ENCODE results near the gene RNF126. TPM values are rescaled to one million over a fixed set of nuclear protein-coding genes. Genes with fewer than 3 reads are reported as not detected.
A peak's percentile ranks its signal among the peaks of the same experiment; 100 is the strongest.

The RNF126 gene
- total and polyA plus RNA-seq, 12 donors, result 20.3 to 46.1 (median 25.0) TPM

DNA sequence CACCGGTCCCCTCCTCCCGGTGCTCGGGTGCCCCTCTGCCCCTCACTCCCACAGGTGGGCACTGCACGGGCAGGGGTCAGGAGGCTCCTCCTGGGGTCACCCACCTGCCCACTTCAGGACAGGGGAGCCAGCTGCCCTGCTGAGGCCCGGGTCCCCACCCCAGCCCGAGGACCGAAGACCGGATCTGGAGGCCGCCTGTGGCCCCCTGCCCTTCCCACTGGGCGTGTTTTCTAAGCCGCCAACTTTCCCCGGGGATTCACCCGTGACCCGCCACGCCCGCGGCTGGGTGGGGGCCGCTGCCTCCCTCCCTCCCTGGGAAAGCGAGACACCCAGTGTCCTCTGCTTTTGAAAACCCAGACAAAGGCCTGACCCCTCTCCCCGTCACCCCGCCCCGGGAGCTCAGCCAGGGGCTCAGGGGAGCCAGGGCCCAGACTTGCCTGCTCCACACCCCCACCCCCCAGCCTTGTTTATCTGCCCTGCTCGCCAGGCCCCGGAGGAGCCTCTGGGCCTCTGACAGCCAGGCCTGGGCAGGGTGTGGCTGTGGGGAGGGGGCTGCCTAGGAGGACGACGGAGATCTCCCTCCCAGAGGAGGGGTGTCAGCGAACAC, 47.1 kb upstream of the RNF126 start:
- peak; percentile 67 to 77 for DNase-seq
- Histone ChIP-seq H3K27me3 (peaks cover 0 to 26% (median 0%) of the 10 kb centered on the region in 7 donors), H3K27ac (peak overlapping the region; percentile 80 to 95 (median 89)), H3K4me3 (peak overlapping the region; percentile 44 to 83 (median 70)), H3K36me3 (peaks cover 0 to 4% (median 0%) of the 10 kb centered on the region in 9 donors), H3K9me3 (peaks cover 0 to 10% (median 0%) of the 10 kb centered on the region in 11 donors), H3K4me1 (peaks cover 0 to 29% (median 19%) of the 10 kb centered on the region in 9 donors)
- 22 to 27% methylated on average over 26 to 27 of the region's 27 CpGs for WGBS, 2 donors
- intact Hi-C loops (cut with DNase I), result loop anchor here in 1 of 10 donors (2.0 kb wide), 1 partner anchor 17 kb away; no protein-coding TSS in a partner anchor
- ATAC-seq, result peak; percentile 45 to 72 (median 65)
- TF ChIP-seq CTCF (IDR thresholded peaks at IDR 0.05), result no peak

DNA sequence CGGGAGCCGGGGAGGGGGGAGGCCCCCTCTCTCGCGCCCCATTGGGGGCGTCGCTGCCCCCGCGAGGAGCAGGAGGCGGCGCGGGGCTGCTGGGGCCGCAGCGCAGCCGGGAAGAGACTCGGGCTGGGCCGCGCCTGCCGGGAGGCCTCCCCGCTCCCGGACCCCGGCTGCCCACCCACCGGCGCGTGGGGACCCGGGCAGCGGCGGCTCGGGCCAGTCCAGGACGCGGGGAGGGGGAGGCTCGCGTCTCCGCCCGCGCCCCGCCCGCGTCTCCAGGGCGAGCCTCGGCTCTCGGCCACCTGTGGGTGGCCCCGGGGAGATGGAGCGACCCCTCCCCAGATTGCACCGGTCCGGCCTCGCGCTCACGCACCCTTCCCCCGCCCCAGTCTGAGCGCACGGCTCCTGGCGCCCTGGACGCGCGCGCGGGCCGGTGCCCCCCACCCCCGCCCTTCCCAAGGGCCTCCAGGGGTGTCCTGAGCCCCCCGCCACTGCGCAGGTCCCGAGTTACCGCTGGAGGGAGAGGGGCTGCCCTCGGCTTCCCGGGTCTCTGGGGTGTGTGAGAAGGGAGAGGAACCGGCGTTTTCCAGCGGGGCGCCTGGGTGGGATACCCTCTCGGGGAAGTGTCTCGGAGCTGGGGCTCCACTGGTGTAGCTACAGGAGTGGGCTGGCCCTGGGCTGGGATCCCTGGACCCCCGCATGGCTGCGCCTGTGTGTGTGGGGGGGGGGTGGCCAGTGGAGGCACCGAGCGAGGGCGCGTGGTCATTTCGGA, 46.4 kb upstream of the RNF126 start:
- Histone ChIP-seq H3K4me1 (peaks cover 0 to 29% (median 19%) of the 10 kb centered on the region in 9 donors), H3K36me3 (peaks cover 0 to 4% (median 0%) of the 10 kb centered on the region in 9 donors), H3K27ac (peak overlapping the region; percentile 80 to 95 (median 89)), H3K27me3 (peaks cover 0 to 26% (median 0%) of the 10 kb centered on the region in 7 donors), H3K9me3 (peaks cover 0 to 6% (median 0%) of the 10 kb centered on the region in 11 donors), H3K4me3 (peak overlapping the region; percentile 44 to 83 (median 70))
- intact Hi-C loops (cut with DNase I), result no loop called here
- no peak for DNase-seq
- 2 to 5% methylated on average over 44 to 77 of the region's 78 CpGs for WGBS, 2 donors
- ATAC-seq, result peak; percentile 5 to 43 (median 17)
- no peak for TF ChIP-seq CTCF (IDR thresholded peaks at IDR 0.05)

DNA sequence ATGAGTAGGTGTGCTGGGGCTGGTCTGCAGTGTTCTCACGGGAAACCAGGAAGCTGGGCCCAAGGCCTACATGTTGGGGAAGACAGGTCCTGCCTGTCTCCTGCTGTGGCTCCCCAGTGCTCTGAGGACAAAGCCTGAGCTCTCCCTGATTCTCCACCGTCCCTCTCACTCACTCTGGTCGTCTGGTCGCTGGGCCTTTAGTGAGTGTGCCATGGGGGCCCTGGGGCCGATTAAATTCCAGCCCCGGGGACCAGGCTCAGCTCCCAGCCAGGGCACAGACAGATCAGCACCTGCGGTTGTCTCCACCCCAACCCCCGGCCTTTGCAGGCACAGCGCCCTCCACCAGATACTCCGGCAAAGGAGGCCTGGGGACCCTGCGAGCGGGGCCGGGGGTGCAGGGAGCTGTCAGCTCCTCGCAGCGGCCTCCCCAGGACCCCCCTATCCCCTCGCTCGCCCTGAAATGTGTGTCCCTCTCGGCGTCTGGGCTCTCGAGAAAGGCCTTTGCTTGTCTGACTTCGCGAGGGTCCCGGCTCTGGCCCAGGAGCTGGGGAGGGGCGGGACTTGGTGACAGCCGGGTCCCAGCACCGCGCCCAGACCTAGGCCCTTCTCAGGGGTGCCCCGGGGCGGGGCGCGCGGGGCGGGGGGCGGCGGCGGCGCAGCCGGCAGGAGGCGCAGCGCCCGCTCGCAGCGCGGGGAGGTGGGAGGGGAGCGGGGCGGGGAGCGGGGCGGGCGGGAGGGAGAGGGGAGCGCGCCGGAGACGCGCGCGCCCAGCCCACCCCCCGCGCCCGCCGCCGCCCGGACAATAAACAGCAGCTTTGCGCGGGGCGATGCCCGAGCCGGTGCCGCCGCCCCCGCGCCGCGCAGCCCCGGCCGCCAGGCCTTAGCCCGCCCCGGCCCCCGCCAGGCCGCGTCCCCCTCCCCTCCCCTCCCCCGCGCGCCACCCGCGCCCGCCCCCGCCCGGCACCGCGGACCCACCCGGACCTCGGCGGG, 45.4 kb upstream of the RNF126 start, which contains the start of gene PALM:
Gene PALM, plus strand, starts transcription at position 782 of the 990 bp plus-strand sequence. CDS start 212 bp downstream, outside the sequence.
- intact Hi-C loops (cut with DNase I), result no loop called here
- Histone ChIP-seq H3K4me1 (peaks cover 0 to 34% (median 19%) of the 10 kb centered on the region in 9 donors), H3K36me3 (peaks cover 0 to 4% (median 0%) of the 10 kb centered on the region in 9 donors), H3K27ac (peak within 1 kb of the TSS; percentile 80 to 95 (median 89)), H3K9me3 (peaks cover 0 to 6% (median 0%) of the 10 kb centered on the region in 11 donors), H3K4me3 (peak within 1 kb of the TSS; percentile 44 to 83 (median 70)), H3K27me3 (peaks cover 0 to 26% (median 0%) of the 10 kb centered on the region in 7 donors)
- TF ChIP-seq CTCF (IDR thresholded peaks at IDR 0.05), result peak in 7 of 9 donors; percentile 14 to 51 (median 33)
- 10 to 14% methylated on average over 37 to 79 of the region's 93 CpGs for whole genome bisulfite sequencing, 2 donors
- ATAC-seq, result peak in 4 of 8 donors; percentile 19 to 47 (median 26)
- peak in 1 of 2 donors; percentile 58 for DNase-seq

Data from heart right ventricle (tissue), 16 donors.